HG02840 (cell line): ENCODE measurements around the gene SPPL2A.

ENCODE experiments used
- ATAC-seq: cut with Tn5 transposase; IDR thresholded peaks from one replicate; pipeline ENCODE4 v1.9.1; 2021; ENCODE audit warnings: mild to moderate bottlenecking, moderate library complexity, moderate number of reproducible peaks; ENCODE audit not compliant: unreplicated experiment, low FRiP score

SPPL2A gene

DNA sequence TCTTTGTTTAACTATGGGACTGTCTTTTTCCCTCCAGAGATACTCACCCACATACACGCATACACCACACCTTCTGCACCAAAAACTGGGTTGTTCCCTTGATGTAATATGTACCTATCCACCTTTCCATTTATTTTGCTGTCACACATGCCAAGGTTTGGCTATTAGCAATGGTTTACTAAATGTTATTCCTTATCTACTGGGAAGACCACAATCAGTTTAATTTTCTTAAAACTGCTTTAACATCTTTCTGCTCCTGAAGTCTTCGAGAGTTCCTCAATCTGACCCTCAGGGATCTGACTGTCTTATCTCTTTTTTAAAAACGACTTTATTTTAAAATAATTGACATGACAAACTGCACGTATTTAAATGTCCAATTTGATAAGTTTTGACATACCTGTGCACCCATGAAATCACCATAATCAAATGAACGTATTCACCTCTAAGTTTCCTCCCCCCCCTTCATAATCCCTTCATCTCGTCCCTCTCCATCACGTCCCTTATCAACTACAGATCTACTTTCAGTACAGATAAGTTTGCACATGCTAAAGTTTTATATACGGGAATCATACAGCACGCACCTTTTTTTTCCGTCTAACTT lies 78.1 kb downstream of the SPPL2A start:
- peak; percentile 3 for ATAC-seq

DNA sequence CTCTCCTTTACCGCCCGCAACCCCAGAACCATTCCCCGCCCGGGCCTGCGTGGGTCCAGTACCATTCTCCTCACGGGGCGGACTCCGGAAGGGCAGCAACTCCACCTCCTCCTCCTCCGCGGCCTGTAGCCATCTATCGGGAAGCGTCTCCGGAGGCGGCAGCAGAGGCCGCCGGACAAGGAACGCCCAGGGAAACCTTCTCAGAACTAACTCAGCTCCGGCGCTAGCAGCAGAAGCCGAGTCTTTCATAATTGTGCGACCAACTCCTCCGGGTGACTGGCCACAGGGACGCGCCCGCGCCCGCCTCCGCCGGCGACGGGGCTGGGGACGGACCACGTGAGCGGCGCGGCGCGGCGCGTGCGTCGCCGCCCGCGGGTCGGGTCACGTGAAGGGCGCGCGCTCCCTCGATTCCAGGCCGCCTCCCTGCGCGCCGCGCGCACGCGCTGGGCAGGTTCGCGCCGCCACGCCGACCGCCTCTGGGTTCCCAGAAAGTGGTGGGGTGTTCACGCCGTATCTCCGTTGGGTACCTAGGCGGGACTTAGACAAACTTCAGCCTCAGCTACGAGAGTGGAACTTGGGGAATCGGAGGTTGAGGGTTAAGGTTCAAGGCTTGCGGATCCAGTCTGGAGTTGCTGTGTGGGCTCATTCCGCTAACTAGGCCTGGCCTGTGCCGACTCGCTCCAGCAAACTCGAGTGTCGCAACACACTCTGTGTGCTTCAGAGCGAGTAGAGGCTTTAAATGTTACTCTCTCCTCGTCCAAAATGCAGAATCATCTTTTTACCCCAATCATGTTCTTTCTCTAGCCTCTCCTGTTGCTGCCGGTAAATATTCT lies 78.8 kb downstream of the SPPL2A start, which contains the start of gene TRPM7:
Gene TRPM7, minus strand, starts transcription at position 329 of the 833 bp plus-strand sequence. Its CDS starts 264 bp downstream, at position 65.
- ATAC-seq, result peak; percentile 79

DNA sequence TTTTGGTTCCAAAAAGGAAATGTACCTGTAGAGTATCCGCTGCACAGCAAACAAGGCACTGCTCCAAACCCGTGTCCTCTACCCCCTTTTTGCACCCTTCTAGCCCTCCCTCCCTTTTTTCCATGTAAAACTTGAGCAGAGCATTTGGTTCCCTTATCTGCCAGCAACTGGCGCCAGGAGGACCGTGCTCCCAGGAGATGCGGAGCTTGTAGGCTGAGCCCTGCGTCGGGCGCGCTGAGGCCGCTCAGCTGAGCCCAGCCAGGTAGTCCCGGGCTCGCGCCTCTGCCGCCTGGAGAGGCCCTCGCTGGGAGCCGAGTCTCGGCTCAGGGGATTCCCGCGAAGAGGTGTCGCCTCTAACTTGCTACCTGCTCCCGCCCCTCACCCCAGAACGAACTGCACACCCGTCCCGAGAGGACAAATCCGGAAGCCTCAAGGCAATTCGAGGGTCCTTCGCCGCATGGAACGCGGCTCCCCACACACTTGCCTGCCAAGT lies 79.5 kb downstream of the SPPL2A start:
- ATAC-seq, result peak; percentile 51

DNA sequence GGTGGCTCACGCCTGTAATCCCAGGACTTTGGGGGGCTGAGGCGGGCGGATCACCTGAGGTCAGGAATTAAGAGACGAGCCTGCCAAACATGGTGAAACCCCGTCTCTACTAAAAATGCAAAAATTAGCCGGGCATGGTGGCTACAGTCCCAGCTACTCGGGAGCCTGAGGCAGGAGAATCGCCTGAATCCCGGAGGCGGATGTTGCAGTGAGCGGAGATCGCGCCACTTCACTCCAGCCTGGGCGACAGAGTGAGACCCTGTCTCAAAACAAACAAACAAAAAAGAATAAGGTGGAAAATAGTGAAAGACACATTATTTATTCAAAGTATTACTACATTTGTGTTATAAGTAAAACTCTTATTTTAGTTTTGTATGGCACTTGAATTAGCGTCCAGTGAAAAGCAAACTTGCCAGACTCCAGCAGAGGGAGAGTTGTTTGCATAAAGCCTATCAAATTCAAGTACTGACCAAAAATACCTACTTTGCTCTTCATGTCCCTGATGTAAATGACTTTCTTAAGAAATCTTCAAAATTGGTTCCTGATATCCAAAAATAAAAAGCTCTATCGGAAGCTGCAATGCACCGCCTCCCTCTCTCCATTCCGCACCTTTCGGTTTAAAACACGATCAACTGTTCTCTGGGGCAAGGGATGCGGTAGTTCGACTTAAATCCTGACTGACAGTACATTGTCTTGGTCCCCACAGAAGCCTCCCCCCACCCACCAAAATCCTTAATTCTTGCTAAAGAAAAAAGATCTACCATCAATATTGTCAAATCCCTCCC lies 80.1 kb downstream of the SPPL2A start:
- no peak for ATAC-seq

DNA sequence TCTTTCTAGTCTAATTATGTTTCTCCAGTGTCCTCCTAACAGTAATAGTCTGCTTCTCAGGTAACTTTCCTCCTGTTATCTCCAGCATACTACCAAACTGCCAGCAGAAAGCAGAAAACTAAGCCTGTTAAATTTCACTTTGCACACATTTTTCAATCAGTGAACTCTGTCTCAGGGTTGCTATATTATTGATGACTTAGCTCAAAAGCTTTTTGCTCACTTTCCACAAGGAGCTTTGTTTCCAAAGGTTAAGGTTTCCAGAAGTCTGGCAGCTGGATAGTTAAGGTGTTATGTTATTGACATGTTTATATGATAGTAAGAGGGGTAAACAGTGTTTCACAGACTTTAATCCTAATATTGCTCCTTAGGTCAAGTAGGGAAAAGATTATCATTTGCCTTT lies 84.0 kb downstream of the SPPL2A start:
- ATAC-seq, result no peak

DNA sequence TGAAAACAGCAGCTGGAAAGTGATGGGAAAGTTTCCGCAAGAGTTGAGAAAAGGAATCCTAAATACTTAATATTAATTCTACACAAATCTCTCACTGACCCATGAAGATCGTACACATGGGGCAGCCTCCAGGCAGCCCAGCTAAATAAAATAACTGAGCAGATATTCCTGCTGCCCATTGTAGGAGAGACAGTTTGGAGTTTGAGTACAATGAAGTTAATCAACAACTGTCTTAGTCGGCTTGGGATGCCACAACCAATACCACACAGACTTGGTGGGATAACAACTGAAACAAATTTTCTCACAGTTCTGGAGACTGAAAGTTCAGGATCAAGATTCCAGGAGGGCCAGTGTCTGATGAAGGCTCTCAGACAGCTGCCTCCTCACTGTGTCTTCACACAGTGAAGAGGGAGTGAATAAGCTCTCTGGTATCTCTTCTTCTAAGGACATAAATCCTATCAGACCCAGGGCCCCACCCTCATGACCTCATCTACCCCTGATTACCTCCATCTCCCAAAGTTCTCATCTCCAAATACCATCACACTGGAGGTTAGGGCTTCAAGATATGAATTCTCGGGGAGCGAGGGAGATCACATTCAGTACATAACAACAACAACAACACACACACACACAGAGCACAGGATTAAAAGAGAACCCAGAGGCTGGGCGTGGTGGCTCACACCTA lies 88.6 kb downstream of the SPPL2A start:
- ATAC-seq, result no peak

DNA sequence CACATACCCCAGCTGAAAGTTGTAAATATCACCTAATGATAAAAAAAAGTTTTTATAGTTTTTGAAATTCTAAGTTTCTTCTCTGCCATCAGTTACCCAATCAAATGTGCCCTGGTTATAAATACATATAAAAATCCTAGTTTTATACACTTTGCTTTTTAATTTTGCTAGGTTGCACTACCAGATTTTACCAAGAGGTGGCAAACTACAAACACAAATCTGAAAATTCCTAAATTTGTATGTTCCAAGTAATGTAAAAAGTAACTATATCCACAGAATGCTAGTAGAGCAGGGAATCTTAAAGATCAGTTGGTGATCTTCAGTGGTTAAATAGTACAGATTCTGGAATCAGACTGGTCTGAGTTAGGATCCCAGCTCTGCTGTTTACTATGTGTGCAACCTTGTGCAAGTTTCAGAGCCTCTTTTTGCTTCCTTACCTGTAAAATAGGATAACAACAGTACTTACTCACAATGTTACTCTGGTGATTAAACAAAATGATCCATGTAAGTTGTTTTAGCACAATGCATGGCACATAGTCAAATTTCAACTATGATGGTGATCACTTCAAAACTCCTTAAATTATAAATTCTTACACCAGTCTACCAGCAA lies 89.9 kb downstream of the SPPL2A start:
- no peak for ATAC-seq

DNA sequence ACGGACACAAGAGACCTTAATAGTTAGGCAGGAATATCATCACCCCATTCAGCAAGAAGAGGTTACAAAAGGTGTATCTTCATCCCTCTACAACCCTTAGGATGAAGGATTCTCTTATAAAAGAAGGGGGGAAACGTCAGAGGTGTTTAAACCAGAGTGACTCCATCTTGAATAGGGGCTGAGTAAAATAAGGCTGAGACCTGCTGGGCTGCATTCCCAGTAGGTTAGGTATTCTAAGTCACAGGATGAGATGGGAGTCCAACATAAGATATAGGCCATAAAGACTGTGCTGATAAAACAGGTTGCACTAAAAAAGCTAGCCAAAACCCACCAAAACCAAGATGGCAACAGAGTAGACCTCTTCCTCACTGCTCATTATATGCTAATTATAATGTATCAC lies 95.4 kb downstream of the SPPL2A start:
- no peak for ATAC-seq

DNA sequence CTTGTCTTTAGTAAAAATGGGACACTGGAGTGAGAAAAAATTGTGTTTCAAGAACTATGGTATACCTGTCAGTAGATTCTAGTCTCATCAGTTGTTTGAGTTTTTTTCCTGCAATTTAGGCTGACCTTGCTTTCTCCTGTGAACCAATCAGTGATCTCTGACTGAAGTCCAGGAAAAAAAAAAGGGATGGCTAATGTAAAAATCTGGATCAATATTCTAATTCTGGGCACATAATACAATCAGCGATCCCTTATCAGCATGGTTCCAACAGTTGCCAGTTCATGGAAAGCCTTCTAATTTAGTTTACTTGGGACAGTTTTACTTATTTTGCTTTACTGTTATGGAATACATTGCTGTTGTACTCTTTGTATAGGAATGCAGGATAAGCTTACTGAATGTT lies 95.9 kb downstream of the SPPL2A start:
- ATAC-seq, result no peak

- no peak for ATAC-seq
Observed at GRCh38 chr15:50665938-50666337, 99.6 kb downstream of the SPPL2A start.

- no peak for ATAC-seq
Observed at GRCh38 chr15:50655555-50655954, 110.0 kb downstream of the SPPL2A start.

DNA sequence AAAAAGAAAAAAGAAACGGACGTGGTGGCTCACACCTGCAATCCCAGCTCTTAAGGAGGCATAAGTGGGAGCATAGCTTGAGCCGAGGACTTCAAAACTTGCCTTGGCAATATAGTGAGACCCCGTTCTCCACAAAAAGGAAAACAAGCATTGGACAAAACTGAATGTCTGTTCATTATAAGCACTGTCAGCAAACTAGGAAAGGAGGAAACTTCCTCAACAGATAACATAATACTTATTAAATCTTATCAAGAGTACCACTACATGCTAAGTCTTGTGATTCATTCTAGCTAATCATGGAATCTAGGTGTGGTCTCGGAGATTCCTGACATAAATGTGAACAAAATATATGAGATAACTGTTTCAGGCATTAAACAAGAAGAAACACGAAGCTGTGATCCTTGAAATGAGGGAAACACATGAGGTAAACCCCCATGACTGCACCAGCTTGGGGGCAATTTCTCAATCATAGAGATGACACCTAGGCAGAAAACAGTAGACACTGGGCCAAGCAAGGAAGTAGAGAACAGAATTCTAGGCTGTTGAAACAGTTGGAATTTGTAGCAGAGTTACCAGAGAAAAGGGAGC lies 112.3 kb downstream of the SPPL2A start:
- ATAC-seq, result no peak

GRCh38 chr15:50652671-50653070 lies 112.8 kb downstream of the SPPL2A start:
- ATAC-seq, result no peak
